HG03159 (cell line): Measurements from ENCODE around the gene DARS1.

ENCODE experiments used
- ATAC-seq: cut with Tn5 transposase; IDR thresholded peaks from one replicate; pipeline ENCODE4 v1.9.1; 2021; ENCODE audit warnings: mild to moderate bottlenecking, moderate library complexity; ENCODE audit not compliant: unreplicated experiment

Gene DARS1

DNA sequence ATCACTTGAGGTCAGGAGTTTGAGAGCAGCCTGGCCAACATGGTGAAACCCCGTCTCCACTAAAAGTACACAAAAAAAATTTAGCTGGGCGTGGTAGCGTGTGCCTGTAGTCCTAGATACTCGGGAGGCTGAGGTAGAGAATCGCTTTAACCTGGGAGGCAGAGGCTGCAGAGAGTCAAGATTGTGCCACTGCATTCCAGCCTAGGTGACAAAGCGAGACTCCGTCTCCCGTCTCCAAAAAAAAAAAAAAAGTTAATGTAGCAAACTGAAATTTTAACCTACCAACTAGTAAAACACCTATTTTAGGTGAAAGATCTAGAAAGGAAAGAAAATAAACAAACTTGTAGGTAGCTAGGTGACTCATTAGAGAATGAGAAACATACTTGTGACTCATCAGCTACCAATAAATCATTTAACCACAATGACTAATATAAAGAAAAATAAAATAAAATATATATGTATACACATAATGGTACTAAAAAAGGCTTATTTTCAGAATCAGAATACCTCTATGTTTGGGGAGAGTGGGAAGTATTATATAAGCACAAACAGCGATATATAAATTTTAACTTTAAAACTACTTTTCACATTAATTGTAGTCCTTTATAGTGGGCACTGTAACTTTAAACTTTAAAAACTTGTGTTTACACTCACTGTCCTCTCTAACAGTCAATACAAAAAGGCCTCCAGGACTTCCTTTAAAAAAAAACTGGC lies 36.6 kb downstream of the DARS1 start:
- peak; percentile 64 for ATAC-seq

DNA sequence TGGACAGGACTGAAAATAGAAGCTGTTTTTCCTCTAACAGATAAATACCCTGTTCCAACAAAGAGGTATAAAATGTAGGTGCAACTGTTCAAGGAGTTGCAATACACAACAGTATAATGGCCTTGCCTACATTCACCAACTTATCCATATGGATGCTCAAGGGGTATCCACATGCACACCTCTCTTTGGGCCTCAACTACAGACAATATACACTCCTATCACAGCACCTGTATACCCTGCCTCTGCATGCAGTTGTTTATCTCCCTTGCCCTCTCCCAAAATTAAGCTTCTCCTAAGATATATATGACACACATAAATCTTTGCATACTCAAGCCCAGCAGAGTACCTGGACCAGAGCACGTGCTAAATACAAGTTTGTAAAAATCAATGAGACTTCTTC lies 37.3 kb downstream of the DARS1 start:
- no peak for ATAC-seq

DNA sequence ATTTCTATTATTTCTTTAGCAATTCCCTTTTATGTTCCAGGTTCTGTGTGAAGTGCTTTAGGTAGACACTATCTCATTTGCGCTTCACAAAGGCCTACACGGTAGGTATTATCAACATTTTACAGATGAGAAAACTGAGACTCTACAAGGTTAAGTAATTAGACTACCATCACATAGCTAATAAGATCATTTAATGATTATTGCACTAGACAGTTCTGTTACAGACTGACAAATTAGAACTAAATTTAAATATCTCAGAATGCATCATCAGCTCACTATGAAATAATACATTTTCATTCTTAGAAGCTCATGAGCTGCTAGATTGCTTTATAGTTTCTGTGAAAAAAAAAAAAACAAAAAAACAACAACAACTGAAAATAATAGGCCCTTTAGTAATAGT lies 37.9 kb downstream of the DARS1 start:
- ATAC-seq: no peak

DNA sequence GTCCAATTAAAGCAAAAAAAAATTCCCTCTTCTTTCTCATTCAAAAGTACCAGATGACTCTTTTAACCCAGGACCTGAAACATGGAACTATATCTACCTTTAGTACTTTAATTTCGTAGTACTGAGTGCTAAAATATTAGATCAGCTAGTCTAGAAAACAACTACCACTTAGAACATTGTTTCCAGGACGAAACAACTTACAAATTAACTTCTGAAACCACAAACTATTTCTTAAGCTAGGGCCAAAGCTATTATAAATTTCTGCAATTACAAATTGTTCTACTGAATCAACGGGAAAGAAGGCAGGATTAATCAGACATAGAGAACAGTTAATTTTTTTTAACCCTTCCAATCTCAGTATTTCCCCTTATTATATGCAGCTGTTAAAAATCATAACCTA lies 39.9 kb downstream of the DARS1 start:
- ATAC-seq: no peak

DNA sequence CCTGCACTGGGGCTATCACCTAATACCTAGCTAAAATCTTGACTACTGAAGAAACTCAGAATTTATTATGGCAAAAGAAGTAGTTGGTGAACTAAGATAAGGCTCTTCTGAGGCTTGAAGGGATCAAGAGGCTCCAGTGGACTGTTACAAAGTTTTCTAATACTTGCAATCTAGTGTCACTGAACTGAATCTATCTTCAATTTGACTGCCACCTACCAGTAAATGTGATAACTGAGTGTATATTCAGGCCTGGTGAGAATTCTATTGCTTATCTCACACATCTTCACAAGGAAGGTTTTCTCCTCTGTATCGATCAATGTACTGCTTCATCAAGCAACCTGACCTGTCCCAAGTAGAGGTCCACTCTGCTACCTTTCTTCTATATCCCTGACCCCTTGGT lies 40.8 kb downstream of the DARS1 start:
- ATAC-seq: no peak

DNA sequence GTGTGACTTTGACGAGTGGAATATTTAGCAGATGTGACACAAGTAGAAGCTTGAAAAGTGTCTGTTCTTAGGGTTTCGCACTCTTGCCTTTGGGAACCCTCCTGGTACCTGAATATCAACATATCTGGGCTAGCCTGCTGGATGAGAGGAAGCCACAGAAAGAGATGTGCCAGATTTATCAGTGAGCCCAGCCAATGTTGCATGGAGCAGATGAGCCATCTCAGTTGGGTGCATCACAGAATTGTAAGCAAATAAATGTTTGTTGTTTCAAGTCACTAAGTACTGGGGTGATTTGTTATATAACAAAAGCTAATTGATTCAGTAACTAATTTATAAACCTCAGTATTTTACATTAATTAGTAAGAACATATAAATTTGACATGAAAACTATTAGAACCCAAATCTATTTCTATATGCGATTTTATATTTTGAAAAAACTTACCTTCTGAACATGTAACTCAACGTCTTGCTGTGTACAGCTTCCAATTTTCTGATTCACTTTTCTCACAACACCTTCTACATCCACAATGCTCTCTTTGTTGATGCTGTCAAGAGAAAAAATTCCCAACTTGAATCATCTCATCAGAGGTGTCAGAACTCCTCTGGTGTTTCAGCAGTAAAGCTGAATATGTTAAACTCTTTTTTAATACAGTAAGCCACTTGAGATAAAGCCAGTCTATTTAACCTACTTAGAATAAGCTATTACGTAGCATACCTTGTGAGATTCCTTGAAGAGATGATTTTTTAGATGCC lies 42.3 kb downstream of the DARS1 start:
- ATAC-seq: no peak

DNA sequence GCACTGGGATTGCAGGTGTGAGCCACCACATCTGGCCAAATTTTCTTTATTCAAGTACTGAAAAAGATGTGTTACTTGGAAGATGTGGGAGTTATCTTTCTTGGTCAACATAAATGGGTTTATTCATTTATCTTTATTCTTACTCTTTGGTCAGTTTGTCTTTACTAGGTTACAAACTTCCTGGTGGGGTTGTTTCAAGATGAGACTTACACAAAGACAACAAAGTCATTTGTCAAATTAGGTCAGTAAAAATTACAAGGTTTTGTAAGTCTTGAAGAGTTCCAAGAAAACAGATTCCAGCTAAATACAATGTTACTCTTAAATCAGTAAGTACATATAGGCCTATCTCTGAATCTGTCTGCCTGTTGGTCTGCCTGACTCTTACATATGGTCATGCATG lies 48.9 kb downstream of the DARS1 start:
- ATAC-seq: no peak

DNA sequence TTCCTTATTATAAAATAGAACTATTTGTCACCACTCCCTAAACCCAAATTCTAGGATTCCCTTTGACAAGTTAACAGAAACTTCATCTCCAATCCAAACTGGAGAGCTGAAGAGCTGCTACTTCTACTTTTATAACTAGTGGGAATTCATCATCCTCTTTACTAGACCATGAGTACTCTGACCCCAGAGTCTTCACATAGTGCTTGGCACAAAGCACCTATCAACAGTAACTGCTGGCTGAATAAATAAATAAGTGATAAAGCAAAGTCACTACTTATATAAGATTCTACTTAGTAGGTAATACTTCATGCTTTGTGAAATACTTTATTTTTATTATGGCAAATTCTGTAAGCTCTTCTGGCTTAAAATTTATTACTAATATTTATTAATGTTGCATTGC lies 49.5 kb downstream of the DARS1 start:
- no peak for ATAC-seq

DNA sequence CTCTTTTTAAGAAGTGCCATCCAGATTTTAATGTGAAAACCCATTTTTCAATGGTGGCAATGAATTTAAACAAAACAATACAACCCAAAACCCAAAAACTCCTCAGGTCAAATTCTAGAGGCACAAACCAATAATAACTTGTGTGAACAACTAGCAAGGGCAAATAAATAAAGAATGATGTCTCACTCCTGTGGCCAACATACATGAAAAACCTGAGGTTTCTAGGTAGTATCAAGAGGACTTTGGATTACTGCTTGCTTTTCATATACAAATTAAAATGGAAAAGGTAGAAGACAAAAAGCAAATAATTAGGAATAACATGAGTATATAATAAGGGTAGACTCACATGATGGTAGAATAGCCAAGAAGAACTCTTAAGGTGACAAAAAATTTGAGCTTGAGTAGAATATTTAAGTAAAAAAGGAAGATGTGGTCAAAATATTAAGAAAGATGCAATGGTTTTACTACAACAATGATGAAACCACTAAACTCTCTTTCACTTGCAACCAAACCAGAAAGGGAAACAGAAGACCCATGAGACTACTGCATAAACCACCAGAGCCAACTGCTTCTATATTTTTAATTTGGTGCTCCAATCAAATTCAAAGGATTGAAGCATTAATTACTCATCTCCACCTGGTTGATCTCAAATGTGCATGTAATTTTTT lies 53.5 kb downstream of the DARS1 start:
- ATAC-seq: peak; percentile 91

DNA sequence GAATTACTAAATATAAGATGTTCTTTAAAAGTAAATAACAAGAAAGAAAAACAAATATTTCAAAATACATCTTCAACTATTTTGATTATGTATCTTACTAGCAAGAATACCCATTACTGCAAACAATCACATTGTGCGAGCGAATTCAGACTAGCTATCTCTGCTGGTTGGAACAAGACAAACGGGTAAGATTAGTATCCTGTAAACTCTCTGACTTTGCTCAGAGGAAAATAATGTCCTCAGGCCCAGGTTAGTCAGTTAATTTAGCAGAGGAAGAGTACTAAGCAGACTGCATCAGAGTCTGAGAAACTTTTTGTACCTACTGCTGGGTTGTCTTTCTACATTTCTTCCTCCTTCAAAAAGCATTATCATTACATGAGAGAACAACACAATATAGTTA lies 58.8 kb downstream of the DARS1 start:
- no peak for ATAC-seq

DNA sequence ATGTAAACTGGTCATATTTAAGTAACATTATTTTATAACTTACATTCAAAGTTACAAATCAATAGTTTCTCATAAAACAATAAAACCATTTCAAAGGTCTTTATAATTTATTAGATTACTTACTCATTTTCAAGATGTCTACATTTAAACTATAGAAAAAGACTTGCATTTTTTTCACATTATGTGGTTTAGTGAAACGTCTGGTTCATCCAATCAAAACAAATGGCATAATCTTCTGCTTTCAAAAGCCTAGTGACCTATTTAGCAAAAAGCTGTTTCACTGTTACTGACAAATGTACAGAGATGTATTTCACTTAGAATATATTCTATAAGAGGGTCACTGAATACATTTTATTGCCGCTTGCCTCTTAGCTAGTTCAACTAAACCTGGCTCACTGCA lies 59.9 kb downstream of the DARS1 start:
- no peak for ATAC-seq

DNA sequence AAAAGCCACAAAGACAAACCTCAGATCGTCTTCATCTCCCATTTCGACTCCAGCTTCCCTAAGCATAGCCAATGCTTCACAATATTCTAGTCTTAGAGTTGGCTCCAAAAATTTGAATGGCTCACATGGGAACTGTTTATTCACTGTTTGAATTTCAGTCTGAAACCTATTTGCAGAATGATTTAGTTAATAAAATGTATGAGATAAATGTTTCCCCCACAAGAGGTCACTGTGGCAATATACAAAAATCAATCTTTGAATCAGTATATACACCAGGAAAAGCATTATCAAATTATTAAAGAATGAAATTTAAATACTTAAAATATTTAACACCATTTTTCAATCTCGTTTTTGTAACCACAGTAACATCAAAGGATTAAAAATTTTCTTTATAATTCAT lies 69.2 kb downstream of the DARS1 start:
- ATAC-seq: no peak

DNA sequence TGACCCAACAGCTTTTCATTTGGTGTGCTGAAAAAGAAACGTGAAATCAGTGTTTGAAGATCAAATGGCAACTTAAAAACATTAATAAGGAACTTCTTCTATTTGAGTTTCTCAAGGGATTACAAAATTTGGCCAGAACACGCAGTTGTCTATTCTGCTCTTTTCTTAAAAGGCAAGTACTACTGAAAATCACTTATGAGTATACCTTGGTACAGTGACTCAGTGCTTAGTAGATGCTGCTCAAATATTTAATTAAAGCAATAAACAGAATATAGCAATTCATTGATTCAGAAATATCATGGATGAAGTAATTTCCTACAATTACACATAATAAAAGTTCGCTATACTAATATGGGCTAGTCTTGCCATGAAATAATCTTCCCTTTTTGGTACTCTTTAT lies 70.9 kb downstream of the DARS1 start:
- ATAC-seq: no peak

DNA sequence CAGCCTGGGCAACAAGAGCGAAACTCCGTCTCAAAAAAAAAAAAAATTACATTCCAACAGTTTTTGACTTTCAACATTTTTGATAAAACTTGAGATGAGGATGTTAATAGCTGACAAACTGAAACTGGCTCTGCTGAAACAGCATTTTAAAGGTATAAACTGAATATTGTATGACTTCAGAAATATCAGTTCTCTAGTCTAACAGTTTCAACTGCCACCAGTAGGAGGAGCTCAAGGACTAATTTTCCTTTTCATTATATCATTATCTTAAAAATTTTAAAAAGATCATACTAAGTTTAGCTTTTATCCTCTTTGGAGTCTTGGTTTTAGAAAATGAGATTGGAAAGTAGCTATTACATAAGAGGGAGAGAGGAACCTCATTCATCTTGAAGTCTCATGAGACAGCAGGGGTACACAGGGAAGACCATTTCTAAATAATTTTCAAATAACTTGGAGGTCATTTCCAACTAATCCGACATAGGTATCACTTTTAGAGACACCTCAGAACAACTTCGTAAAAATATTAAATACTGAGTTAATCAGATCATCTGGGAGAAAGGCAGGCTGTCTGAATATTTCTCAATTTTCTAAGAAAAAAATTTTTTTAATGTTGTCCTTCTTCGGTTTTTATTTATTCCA lies 71.6 kb downstream of the DARS1 start:
- ATAC-seq: no peak

DNA sequence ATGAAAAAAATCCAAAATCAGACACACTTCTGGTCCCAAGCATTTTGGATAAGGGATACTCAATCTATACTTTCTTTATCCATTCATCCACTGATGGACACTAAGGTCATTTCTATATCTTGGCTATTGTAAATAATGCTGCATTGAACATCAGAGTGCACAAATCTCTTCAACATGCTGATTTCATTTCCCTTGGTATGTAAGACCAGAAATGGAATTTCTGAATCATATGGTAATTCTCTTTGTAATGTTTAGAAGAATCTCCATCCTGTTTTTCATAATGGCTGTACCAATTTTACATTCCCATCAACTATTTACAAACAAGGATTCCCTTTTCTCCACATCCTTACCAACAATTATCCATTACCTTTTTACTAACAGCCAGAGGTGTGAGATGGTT lies 75.5 kb downstream of the DARS1 start:
- no peak for ATAC-seq

DNA sequence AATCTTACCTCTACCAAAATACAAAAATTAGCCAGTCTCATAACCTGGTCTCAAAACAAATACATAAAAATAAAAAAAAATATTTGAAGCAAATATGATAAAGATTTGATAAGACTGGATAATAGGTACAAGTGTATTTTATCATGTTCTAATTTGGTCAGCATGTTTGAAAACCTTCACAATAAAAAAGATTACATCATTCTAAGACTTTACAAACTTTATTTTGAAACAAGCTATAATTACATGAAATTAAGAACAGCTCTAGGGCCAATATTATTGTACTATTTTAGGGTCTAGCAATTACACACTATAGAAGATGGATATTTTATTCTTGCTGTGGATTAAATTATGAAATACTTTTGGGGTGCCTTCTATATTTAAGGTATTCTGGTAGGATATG lies 79.7 kb downstream of the DARS1 start:
- no peak for ATAC-seq

DNA sequence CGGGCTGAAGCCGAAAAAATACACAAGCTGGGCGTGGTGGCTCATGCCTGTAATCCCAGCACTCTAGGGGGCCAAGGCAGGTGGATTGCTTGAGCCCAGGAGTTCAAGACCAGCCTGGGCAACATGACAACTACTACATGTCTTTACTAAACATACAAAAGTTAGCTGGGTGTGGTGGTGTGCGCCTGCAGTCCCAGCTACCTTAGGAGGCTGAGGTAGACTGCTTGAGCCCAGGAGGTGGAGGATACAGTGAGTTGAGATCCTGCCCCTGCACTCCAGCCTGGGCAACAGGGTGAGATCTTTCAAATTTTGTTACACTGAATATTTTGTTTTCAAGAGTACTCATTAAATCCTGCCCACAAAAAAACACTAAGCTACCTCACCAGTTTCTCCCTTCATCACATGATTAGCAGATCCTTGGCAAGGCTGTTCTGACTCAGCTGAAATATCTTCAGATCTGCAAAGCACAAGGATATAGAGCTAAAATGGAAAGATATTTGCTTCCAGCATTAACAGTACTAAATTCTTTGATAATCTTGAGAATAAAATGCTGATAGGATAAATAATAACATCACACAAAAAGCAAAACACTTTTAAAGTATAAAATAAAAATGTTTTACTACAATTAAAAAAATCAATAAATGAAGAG lies 81.0 kb downstream of the DARS1 start:
- no peak for ATAC-seq

DNA sequence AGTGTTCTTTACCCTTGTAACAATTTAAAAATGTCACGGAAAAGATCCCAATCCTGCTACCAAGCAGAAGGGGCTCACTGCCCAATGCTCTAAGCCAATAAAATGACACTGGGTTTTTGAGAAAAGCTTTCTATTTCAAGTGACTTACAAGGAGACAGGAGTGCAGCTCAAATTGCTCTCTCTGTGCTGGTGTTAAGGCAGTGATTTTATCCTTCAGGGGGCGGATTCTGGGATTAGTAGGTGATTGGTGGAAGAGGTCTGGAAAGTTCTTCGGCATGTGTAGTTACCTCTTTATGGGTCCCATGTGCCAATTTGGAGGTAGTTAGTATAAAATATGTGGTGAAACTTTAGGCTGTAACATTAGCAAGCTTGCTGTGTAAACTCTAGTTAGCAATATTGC lies 81.8 kb downstream of the DARS1 start:
- ATAC-seq: no peak

DNA sequence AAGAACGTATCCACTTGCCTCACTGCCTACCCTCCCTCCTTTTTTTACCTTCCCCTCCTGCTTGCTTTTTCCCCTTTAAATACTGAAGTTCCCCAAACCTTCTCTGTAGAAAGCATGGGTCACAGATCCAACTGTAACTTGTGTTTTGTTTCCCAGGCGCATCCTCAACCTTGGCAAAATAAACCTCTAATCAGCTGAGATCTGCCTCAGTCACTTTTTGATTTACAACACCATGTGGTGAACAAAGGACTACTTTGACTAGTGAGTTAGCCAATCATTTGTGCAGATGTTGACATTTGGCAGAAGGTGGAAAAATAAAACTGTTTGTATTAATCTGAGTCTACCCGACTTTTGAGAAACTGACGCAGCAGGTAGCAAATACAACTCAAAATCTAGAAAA lies 85.9 kb downstream of the DARS1 start:
- no peak for ATAC-seq

DNA sequence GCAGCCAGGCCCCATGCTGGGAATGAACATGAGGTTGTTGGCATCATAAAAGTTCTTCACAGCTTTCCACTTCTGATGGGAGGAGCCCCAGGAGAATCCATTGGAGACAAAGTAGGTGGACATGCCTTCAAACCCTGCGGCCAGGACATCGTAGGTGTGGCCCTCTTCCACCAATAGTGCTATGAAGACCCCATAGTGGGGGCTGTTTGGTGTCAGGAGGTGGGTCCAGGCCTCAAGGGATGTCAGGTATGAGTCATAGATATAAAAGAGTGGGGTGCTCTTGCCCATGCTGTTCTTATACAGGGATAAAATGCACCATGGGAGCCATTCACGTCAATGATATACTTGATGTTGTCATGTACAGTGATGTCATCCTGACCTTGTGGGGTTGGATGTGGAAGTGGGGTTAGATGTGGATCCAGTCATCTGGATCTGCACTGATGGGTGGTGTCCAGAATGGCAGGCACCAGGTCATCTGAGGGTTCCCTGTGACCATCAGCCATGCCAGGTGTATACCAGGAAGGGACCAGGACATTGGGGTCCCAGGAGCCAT lies 87.1 kb downstream of the DARS1 start:
- ATAC-seq: no peak

DNA sequence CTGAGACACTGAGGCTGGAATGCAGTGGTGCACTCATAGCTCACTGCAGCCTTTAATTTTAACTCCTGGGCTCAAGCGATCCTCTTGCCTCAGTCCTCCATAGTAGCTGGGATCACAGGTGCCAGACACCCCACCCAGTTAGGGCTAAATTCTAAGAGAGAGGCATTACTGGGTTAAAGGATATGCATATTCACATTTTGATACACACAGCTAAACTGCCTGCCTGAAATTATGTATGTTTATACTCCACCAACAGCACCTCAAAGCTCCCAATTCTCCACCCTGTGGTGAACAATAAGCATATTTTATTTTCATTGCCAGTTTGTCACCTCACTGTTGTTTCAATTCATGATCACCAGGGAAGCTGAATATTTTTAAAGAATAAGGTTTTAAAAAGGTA lies 90.5 kb downstream of the DARS1 start:
- no peak for ATAC-seq
